AG04449 (cell line): Measurements from ENCODE around the gene PISD.
A peak's percentile ranks its signal among the peaks of the same experiment; 100 is the strongest.

Experiments
- CTCF ChIA-PET: fragments of 350-600 bp; formaldehyde crosslinking; extraction: SDS; loops from one replicate; lab custom pipeline; 2021; ENCODE audit warnings: antibody characterized with exemption; lab: Yijun Ruan, JAX
- POLR2A ChIA-PET: fragments of 400-600, 350-600 bp; formaldehyde crosslinking; extraction: SDS; loops from one replicate; lab custom pipeline; 2020; ENCODE audit warnings: antibody characterized with exemption, inconsistent platforms; lab: Yijun Ruan, JAX
- DNase-seq: peaks from one replicate; pipeline ENCODE4 v3.0.0-alpha.2; 2010; ENCODE audit warnings: low read depth, low spot score
- H3K4me3 ChIP-seq: 2 replicates; pipeline ENCODE4 v1.5.1; 2011; ENCODE audit warnings: low read depth, mild to moderate bottlenecking, control low read depth, low read length
- TF ChIP-seq, protein P1 (sequence below): IDR thresholded peaks from one replicate; pipeline ENCODE4 v1.5.1; 2011; ENCODE audit warnings: mild to moderate bottlenecking, moderate library complexity, low read length, control low read depth, inconsistent platforms; ENCODE audit not compliant: insufficient read depth; ENCODE audit errors: missing control alignments

Gene PISD

DNA sequence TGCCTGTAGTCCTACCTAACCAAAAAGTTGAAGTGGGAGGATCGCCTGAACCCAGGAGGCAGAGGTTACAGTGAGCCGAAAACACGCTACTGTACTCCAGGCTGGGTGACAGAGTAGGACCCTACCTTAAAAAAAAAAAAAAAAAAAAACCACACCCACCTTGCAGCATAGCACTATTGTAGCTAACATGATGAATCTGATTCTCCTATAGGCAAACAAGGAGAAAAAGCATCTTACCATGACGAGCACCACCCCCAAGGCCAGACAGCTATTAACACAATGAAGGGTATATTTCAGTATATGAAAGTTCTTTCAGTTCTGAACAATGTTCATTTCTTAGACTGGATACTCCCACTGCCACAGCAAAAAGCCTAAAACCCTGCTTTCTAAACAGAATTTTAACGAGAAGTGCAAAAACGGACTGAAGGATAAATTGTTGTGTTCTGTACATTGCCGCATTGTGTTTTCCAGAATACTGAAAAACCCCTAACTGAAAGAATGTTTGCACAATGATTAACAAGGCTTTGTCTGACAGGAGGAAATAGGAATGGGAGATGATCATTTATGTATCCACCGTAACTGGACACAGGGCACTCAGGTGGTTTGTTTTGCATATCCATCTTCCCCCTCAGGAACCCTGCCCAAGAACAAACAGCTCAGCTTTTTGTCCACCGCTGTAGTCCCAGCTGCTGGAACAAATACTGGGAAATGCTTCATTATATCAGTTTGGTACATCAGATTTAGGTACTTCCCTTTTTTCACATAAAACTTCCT lies 8.9 kb downstream of the PISD start:
- DNase-seq = no peak
- no peak overlapping the region for H3K4me3 ChIP-seq
- ChIA-PET POLR2A (no interaction called here), CTCF (interaction anchor here (0.8 to 2.2 kb wide), 5 partner anchors 9 to 317 kb away, joined by 3 to 8 read pairs (median 3); partner anchors contain the start of gene PISD)
- TF ChIP-seq, protein P1, sequence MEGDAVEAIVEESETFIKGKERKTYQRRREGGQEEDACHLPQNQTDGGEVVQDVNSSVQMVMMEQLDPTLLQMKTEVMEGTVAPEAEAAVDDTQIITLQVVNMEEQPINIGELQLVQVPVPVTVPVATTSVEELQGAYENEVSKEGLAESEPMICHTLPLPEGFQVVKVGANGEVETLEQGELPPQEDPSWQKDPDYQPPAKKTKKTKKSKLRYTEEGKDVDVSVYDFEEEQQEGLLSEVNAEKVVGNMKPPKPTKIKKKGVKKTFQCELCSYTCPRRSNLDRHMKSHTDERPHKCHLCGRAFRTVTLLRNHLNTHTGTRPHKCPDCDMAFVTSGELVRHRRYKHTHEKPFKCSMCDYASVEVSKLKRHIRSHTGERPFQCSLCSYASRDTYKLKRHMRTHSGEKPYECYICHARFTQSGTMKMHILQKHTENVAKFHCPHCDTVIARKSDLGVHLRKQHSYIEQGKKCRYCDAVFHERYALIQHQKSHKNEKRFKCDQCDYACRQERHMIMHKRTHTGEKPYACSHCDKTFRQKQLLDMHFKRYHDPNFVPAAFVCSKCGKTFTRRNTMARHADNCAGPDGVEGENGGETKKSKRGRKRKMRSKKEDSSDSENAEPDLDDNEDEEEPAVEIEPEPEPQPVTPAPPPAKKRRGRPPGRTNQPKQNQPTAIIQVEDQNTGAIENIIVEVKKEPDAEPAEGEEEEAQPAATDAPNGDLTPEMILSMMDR = no peak

DNA sequence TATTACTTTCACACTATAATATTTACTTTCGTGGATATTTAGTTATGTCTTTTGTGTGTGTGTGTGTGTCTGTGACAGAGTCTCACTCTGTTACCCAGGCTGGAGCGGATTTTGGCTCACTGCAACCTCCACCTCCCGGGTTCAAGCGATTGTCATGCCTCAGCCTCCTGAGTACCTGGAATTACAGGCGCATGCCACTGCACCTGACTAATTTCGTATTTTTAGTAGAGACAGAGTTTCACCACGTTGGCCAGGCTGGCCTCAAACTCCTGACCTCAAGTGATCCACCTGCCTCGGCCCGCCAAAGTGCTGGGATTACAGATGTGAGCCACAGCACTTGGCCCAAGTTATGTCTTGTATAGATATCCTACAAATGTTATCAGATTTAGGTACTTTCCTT lies 9.9 kb downstream of the PISD start:
- POLR2A ChIA-PET = no interaction called here
- DNase-seq = no peak
- no peak overlapping the region for H3K4me3 ChIP-seq
- CTCF ChIA-PET = interaction anchor here (1.0 kb wide), 1 partner anchor 10 kb away, joined by 3 read pairs; the partner anchor contains the start of gene PISD
- TF ChIP-seq, protein P1 = no peak

DNA sequence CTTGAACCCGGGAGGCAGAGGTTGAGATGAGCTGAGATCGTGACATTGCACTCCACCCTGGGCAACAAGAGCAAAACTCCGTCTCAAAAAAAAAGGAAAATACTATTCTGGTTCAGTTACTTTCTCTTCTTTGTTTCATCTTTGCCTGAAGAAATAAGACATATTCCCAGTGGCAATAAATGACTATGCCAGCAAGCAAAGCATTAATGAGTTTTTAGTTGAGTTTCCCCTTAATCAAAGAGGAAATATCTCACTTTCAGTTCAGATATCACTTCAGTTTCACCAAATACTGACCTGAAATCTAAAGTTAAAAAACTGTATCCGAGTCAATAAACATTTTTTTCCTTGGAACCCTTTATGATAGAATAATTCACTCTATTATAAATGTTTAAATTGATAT lies 10.4 kb downstream of the PISD start:
- TF ChIP-seq, protein P1 = no peak
- ChIA-PET POLR2A (no interaction called here), CTCF (no interaction called here)
- DNase-seq = no peak
- no peak overlapping the region for H3K4me3 ChIP-seq

DNA sequence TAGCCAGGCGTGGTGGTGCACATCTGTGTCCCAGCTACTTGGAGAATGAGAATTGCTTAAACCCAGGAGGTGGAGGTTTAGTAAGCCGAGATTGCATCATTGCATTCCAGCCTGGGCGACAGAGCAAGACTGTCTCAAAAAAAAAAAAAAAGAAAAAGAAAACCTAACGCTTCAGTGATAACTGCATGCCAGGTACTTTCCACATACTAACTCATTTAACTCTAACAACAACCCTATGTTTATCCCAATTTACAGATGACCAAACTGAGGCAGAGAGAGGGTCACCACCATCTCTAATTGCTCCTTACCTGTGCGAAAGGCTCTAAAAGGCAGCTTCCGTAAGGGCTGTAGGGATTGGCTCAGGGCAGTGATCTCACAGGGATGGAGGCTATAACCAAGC lies 11.6 kb downstream of the PISD start:
- TF ChIP-seq, protein P1 = no peak
- ChIA-PET POLR2A (no interaction called here), CTCF (interaction anchor here (1.0 to 1.2 kb wide), 3 partner anchors 10 to 92 kb away, joined by 3 read pairs; no protein-coding TSS in a partner anchor)
- H3K4me3 ChIP-seq = no peak overlapping the region
- DNase-seq = no peak

DNA sequence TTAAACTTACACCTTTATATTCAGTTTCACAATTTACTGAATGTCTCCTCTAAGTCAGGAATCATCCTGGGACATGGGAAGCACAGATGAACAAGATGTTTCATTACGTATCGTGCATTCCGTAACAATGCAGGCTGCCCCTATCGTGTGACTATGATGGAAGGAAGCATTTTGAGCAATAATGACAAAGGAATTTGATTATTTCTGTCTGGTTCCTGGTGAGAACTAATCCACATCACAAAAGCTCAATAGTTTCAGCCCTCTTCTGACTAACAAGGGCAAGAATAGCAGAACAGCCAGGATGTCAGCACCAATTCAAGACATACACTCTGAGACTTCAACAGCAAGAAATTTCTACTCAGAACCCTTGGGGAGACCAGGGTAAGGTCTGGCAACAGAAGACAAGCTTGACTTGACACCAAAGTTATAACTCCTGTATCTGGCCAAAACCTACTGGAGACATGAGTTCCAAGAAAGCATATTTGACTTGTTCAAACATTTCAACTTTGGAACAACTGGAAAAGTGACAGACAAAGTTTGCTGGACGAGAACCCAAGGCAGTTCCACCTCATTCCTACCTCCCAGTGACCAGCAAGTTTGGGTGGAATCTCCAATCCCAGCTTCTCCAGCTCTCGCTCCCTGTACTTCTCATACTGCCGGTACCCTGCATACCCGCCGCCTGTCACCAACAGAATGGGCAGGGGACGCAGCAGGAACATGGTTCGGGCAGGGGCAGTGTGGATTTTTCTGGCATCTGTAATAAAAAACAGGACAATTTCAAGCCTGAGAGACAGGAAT lies 14.3 kb downstream of the PISD start:
- TF ChIP-seq, protein P1 = no peak
- CTCF ChIA-PET = interaction anchor here (1.0 to 5.5 kb wide), 7 partner anchors 9 to 196 kb away, joined by 3 to 35 read pairs (median 5); partner anchors contain the start of gene PISD
- no peak overlapping the region for H3K4me3 ChIP-seq
- peak; percentile 75 for DNase-seq
- POLR2A ChIA-PET = interaction anchor here (0.5 to 1.1 kb wide), 2 partner anchors 17 to 302 kb away, joined by 3 read pairs; no protein-coding TSS in a partner anchor
